HuH-7 (cell line): ENCODE measurements around the gene SYT8.

Experiments used
- DNase-seq: peaks from one replicate; pipeline ENCODE4 v3.0.0; 2011; ENCODE audit warnings: low spot score

Gene SYT8

GRCh38 chr11:1845561-1846452, 11.0 kb downstream of the SYT8 start:
- no peak for DNase-seq

GRCh38 chr11:1846453-1846932, 11.7 kb downstream of the SYT8 start:
- no peak for DNase-seq

- no peak for DNase-seq
Measured at GRCh38 chr11:1847006-1847735, 12.4 kb downstream of the SYT8 start.

- DNase-seq, result no peak
Measured at GRCh38 chr11:1847926-1848639, 13.3 kb downstream of the SYT8 start.

GRCh38 chr11:1848640-1849430, 14.0 kb downstream of the SYT8 start:
- no peak for DNase-seq

GRCh38 chr11:1851468-1852180, 16.8 kb downstream of the SYT8 start:
- DNase-seq, result no peak

- no peak for DNase-seq
Measured at GRCh38 chr11:1852271-1852876, 17.6 kb downstream of the SYT8 start.

- no peak for DNase-seq
Measured at GRCh38 chr11:1852877-1853276, 18.1 kb downstream of the SYT8 start, which contains the start of gene LSP1. LSP1 (plus strand) TSS chr11:1853084; CDS start chr11:1853145, 61 bp downstream.

- no peak for DNase-seq
Measured at GRCh38 chr11:1853376-1854131, 18.8 kb downstream of the SYT8 start.

GRCh38 chr11:1854132-1854948, 19.6 kb downstream of the SYT8 start:
- no peak for DNase-seq

- no peak for DNase-seq
Measured at GRCh38 chr11:1854949-1855885, 20.4 kb downstream of the SYT8 start.

- DNase-seq, result no peak
Measured at GRCh38 chr11:1855886-1856265, 21.1 kb downstream of the SYT8 start.

- DNase-seq, result no peak
Measured at GRCh38 chr11:1856306-1857005, 21.7 kb downstream of the SYT8 start.

GRCh38 chr11:1857064-1857463, 22.3 kb downstream of the SYT8 start:
- DNase-seq, result no peak

- no peak for DNase-seq
Measured at GRCh38 chr11:1858154-1858553, 23.4 kb downstream of the SYT8 start.

- no peak for DNase-seq
Measured at GRCh38 chr11:1858576-1858975, 23.8 kb downstream of the SYT8 start.

- no peak for DNase-seq
Measured at GRCh38 chr11:1859004-1859403, 24.2 kb downstream of the SYT8 start.
